ENCODE data around the gene ST8SIA6. TPM values are rescaled to one million over a fixed set of nuclear protein-coding genes. Genes with fewer than 3 reads are reported as not detected.
A peak's percentile ranks its signal among the peaks of the same experiment; 100 is the strongest.

Gene ST8SIA6
- total and polyA plus RNA-seq, 9 of the 15 experiments (the other 6 are each of a cell fraction or from before 2014, with no cell fraction given): 0.69 to 6.7 (median 5.0) TPM

DNA sequence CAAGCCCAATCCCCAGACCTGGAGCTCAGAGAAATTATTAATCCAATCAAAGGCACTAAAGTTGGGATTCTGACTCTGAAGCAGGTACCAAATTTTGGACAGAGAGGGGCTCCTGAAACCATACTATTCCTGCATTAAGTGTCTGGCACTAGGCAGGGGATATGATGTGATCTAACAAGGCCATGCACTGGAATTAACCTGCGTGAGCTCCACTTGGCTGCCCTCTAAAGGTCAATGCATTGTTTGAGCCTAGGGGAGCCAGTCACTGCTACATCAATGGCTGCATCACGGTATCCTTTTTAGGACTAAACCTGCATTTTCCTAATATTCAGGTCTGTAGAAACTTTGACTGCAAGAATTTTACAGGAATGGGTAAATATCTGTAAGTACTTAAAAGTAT, 42.1 kb downstream of the ST8SIA6 start (continued):
- TF ChIP-seq RAD21 (CRISPR knock-in tag; conservative IDR thresholded peaks at IDR 0.05 in 1 of 2, IDR thresholded peaks at IDR 0.05 in 1 of 2) (peak in 1 of 2 experiments; percentile 48; a peak in 2 of 4 replicates), ZNF408 (CRISPR knock-in tag; IDR thresholded peaks at IDR 0.05; ENCODE audit: low read depth) (no peak), ZFP30 (CRISPR knock-in tag; IDR thresholded peaks at IDR 0.05; ENCODE audit: borderline replicate concordance) (no peak), FOXK1 (CRISPR knock-in tag; IDR thresholded peaks at IDR 0.05; ENCODE audit: borderline replicate concordance) (no peak)
- TF ChIP-seq, protein P1, sequence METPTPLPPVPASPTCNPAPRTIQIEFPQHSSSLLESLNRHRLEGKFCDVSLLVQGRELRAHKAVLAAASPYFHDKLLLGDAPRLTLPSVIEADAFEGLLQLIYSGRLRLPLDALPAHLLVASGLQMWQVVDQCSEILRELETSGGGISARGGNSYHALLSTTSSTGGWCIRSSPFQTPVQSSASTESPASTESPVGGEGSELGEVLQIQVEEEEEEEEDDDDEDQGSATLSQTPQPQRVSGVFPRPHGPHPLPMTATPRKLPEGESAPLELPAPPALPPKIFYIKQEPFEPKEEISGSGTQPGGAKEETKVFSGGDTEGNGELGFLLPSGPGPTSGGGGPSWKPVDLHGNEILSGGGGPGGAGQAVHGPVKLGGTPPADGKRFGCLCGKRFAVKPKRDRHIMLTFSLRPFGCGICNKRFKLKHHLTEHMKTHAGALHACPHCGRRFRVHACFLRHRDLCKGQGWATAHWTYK (CRISPR knock-in tag; IDR thresholded peaks at IDR 0.05): no peak

DNA sequence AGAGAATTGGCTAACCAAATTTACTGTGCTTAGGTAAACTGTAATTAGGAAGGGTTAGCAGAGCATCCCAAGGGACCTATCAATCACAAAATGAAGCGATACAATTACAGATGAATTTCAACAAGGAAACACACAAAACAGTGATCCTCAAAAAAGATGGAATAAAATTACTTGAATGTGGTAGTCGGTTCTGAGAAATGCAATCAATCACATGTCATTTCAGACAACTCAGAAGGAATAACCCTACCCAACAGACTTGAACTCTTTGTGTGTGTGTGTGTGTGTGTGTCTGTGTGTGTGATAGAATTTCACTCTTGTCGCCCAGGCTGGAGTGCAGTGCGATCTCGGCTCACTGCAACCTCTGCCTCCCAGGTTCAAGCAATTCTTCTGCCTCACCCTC, 43.5 kb downstream of the ST8SIA6 start:
- WGBS (ENCODE audit: insufficient coverage, low coverage, missing lambda C conversion rate): 63% methylated on average over 5 of the region's 5 CpGs
- no peaks in the 10 kb centered on the region for H4K20me1 ChIP-seq (replicated peaks; ENCODE audit: control insufficient read depth, insufficient read depth, low read length)
- H3K9me1 ChIP-seq (ENCODE audit: control insufficient read depth, insufficient read depth, low read length): no peaks in the 10 kb centered on the region
- peaks cover 19% of the 10 kb centered on the region; the same call in 2 of the 3 replicates for H3K36me3 ChIP-seq (ENCODE audit: control insufficient read depth, insufficient read depth, low read length)
- H3K4me3 ChIP-seq: no peak overlapping the region
- no TSS peak for BruUV-seq (replicated peaks)
- intact Hi-C loops (cut with micrococcal nuclease) (loop anchor here (5.0 kb wide), 1 partner anchor 119 kb away; no protein-coding TSS in a partner anchor), in situ Hi-C loops (cut with MboI) (no loop called here)
- no peak overlapping the region for H3K9ac ChIP-seq (ENCODE audit: insufficient read depth in 1 of 2, low read depth in 2 of 2, low read length in 2 of 2)
- no peaks in the 10 kb centered on the region for H3K27me3 ChIP-seq (ENCODE audit: control insufficient read depth in 2 of 2, insufficient read depth in 2 of 2, low read length in 2 of 2)
- no peaks in the 10 kb centered on the region for H3K79me2 ChIP-seq (ENCODE audit: control insufficient read depth, insufficient read depth, low read length)
- CTCF ChIA-PET (ENCODE audit: low intra/inter-chr PET ratio): no interaction called here
- peaks cover 19 to 44% of the 10 kb centered on the region in 2 experiments; a peak in 4 of 5 replicates for H3K4me1 ChIP-seq (replicated peaks in 1 of 2; ENCODE audit: control insufficient read depth in 2 of 2, insufficient read depth in 2 of 2, low read length in 2 of 2)
- H3K4me2 ChIP-seq (ENCODE audit: insufficient read depth, low read length): no peak overlapping the region
- no peak overlapping the region for H3K27ac ChIP-seq (ENCODE audit: extremely low read depth, low read depth, low read length)
- POLR2A ChIA-PET: no interaction called here
- no peak for DNase-seq (ENCODE audit: extremely low read depth in 1 of 4, low spot score in 3 of 4)
- no peaks in the 10 kb centered on the region for H3K9me3 ChIP-seq (replicated peaks; ENCODE audit: control insufficient read depth, insufficient read depth, low read depth, low read length)
- ATAC-seq: no peak
- no peak for FAIRE-seq
- H2AFZ ChIP-seq (ENCODE audit: low read depth, low read length): 0 out of 2 replicates have a peak overlapping the region, but pooled peaks have one; percentile 20
- TF ChIP-seq HOXB6 (CRISPR knock-in tag; IDR thresholded peaks at IDR 0.05; ENCODE audit: borderline replicate concordance): no peak
- TF ChIP-seq, protein P2, sequence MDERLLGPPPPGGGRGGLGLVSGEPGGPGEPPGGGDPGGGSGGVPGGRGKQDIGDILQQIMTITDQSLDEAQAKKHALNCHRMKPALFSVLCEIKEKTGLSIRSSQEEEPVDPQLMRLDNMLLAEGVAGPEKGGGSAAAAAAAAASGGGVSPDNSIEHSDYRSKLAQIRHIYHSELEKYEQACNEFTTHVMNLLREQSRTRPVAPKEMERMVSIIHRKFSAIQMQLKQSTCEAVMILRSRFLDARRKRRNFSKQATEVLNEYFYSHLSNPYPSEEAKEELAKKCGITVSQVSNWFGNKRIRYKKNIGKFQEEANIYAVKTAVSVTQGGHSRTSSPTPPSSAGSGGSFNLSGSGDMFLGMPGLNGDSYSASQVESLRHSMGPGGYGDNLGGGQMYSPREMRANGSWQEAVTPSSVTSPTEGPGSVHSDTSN (CRISPR knock-in tag; IDR thresholded peaks at IDR 0.05; ENCODE audit: low read depth): no peak
- TF ChIP-seq, protein P2 (tag; conservative IDR thresholded peaks at IDR 0.05; ENCODE audit: low read depth): peak; percentile 66
- TF ChIP-seq GTF2A2 (tag; IDR thresholded peaks at IDR 0.05): no peak
- no peak for TF ChIP-seq SRSF3 (IDR thresholded peaks at IDR 0.05; ENCODE audit: insufficient read depth, low read length)
- TF ChIP-seq SNIP1 (IDR thresholded peaks at IDR 0.05; ENCODE audit: low read depth): no peak
- no peak for TF ChIP-seq CHCHD3 (CRISPR knock-in tag; IDR thresholded peaks at IDR 0.05)
- no peak for TF ChIP-seq ILF3 (IDR thresholded peaks at IDR 0.05; ENCODE audit: borderline replicate concordance)
- TF ChIP-seq, protein P3, sequence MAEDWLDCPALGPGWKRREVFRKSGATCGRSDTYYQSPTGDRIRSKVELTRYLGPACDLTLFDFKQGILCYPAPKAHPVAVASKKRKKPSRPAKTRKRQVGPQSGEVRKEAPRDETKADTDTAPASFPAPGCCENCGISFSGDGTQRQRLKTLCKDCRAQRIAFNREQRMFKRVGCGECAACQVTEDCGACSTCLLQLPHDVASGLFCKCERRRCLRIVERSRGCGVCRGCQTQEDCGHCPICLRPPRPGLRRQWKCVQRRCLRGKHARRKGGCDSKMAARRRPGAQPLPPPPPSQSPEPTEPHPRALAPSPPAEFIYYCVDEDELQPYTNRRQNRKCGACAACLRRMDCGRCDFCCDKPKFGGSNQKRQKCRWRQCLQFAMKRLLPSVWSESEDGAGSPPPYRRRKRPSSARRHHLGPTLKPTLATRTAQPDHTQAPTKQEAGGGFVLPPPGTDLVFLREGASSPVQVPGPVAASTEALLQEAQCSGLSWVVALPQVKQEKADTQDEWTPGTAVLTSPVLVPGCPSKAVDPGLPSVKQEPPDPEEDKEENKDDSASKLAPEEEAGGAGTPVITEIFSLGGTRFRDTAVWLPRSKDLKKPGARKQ (CRISPR knock-in tag; IDR thresholded peaks at IDR 0.05): no peak
- TF ChIP-seq, protein P4, sequence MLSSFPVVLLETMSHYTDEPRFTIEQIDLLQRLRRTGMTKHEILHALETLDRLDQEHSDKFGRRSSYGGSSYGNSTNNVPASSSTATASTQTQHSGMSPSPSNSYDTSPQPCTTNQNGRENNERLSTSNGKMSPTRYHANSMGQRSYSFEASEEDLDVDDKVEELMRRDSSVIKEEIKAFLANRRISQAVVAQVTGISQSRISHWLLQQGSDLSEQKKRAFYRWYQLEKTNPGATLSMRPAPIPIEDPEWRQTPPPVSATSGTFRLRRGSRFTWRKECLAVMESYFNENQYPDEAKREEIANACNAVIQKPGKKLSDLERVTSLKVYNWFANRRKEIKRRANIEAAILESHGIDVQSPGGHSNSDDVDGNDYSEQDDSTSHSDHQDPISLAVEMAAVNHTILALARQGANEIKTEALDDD (IDR thresholded peaks at IDR 0.05): no peak

Data from K562 (cell line).